HepG2 (cell line): Measurements from ENCODE around the gene ILDR2. TPM values are rescaled to one million over a fixed set of nuclear protein-coding genes. Genes with fewer than 3 reads are reported as not detected.

Experiments
- ATAC-seq: fragments of 200-7000 bp; cut with Tn5 transposase; 3 replicates; pipeline ENCODE4 v1.9.1; 2020; ENCODE audit warnings: mild to moderate bottlenecking, moderate library complexity
- BruUV-seq: library from RNA; stranded (reverse); fragments of 400-500 nt; replicated peaks from 2 replicates; lab custom pipeline; 2021; lab: Mats Ljungman, UMichigan
- CTCF ChIA-PET: fragments of 300-600 bp; formaldehyde crosslinking; extraction: SDS; loops from one replicate; lab custom pipeline; 2021; ENCODE audit warnings: low total read pairs, inconsistent platforms, low intra/inter-chr PET ratio; lab: Yijun Ruan, JAX
- POLR2A ChIA-PET: fragments of 350-600 bp; sonication (Branson Sonifier 250); formaldehyde crosslinking; loops from one replicate; lab custom pipeline; 2020; ENCODE audit warnings: antibody characterized with exemption, inconsistent platforms; lab: Yijun Ruan, JAX
- DNase-seq: peaks from one replicate; pipeline ENCODE4 v3.0.0-alpha.2; 2015; ENCODE audit warnings: low spot score
- FAIRE-seq: peaks from 3 replicates; lab custom pipeline; 2011; peaks lifted over from hg19 to GRCh38; lab: Jason Lieb, UNC
- H2AFZ ChIP-seq: one replicate; pipeline ENCODE4 v1.6.1; 2011; ENCODE audit warnings: low read length, inconsistent platforms
- H3K27ac ChIP-seq: fragments of 300-600 bp; 3 replicates; pipeline ENCODE4 v1.8.0; 2011; ENCODE audit warnings: mixed run types, mild to moderate bottlenecking, mixed read lengths, low read length, inconsistent platforms; ENCODE audit not compliant: insufficient read depth; ENCODE audit errors: extremely low read length
- H3K27me3 ChIP-seq, 2 experiments: fragments of 200-600 bp in 1 of 2; 2 replicates in 1 of 2; 3 replicates in 1 of 2; pipeline versions ENCODE4 v1.6.0 to v1.8.0; 2011; ENCODE audit warnings: low read length in 2 of 2, mild to moderate bottlenecking in 2 of 2, moderate library complexity in 2 of 2, inconsistent platforms in 1 of 2; ENCODE audit not compliant: insufficient read depth in 2 of 2, control insufficient read depth in 1 of 2
- H3K36me3 ChIP-seq, 2 experiments: fragments of 200-600 bp in 1 of 2; replicated peaks in 1 of 2; 2 replicates in 1 of 2; 3 replicates in 1 of 2; pipeline versions ENCODE4 v1.5.1 to v1.8.0; 2011; ENCODE audit warnings: low read length in 2 of 2, inconsistent platforms in 1 of 2; ENCODE audit not compliant: insufficient read depth in 2 of 2, control insufficient read depth in 1 of 2
- H3K4me1 ChIP-seq: 2 replicates; pipeline ENCODE4 v1.5.1; 2012; ENCODE audit warnings: low read length, inconsistent platforms; ENCODE audit not compliant: insufficient read depth
- H3K4me2 ChIP-seq: 2 replicates; pipeline ENCODE4 v1.6.0; 2011; ENCODE audit warnings: low read depth, low read length, inconsistent platforms
- H3K4me3 ChIP-seq, 3 experiments: fragments of 200-600 bp in 1 of 3; sonication (generic), shearing (Covaris generic) in 1 of 3; replicated peaks in 1 of 3; 2 replicates each; pipeline ENCODE4 v1.5.1; 2011 to 2016; ENCODE audit warnings: low read length in 3 of 3, inconsistent platforms in 2 of 3, low read depth in 2 of 3, mild to moderate bottlenecking in 2 of 3, control low read depth in 1 of 3, mixed read lengths in 1 of 3; ENCODE audit not compliant: insufficient read depth in 1 of 3
- H3K79me2 ChIP-seq: one replicate; pipeline ENCODE4 v1.6.1; 2011; ENCODE audit warnings: low read length, inconsistent platforms; ENCODE audit not compliant: insufficient read depth
- H3K9ac ChIP-seq: 2 replicates; pipeline ENCODE4 v1.6.0; 2011; ENCODE audit warnings: mild to moderate bottlenecking, low read depth, low read length, inconsistent platforms; ENCODE audit not compliant: insufficient read depth
- H3K9me3 ChIP-seq: 2 replicates; pipeline ENCODE4 v1.5.1; 2012; ENCODE audit warnings: mild to moderate bottlenecking, low read length
- H4K20me1 ChIP-seq: 2 replicates; pipeline ENCODE4 v1.6.0; 2011; ENCODE audit warnings: inconsistent platforms, mild to moderate bottlenecking, low read length, moderate library complexity; ENCODE audit not compliant: insufficient read depth
- KLF6 ChIP-seq: IDR thresholded peaks from 2 replicates; pipeline ENCODE4 v1.8.0; 2016; ENCODE audit warnings: missing biosample characterization, missing genetic modification reagents
- NFKB2 ChIP-seq: sonication (generic); formaldehyde crosslinking; IDR thresholded peaks from 2 replicates; pipeline ENCODE4 v1.4.0; 2020; ENCODE audit warnings: missing genetic modification reagents, borderline replicate concordance
- PRPF4 ChIP-seq: fragments of 200-400 bp; formaldehyde crosslinking; IDR thresholded peaks from 2 replicates; pipeline ENCODE4 v1.6.1; 2016; ENCODE audit warnings: low read length, low read depth; ENCODE audit not compliant: poor library complexity, severe bottlenecking
- RARG ChIP-seq: sonication (generic); formaldehyde crosslinking; IDR thresholded peaks from 2 replicates; pipeline ENCODE4 v1.4.0; 2020; ENCODE audit warnings: low read depth, mild to moderate bottlenecking, missing genetic modification reagents
- SAFB2 ChIP-seq: sonication (generic); formaldehyde crosslinking; IDR thresholded peaks from 2 replicates; pipeline ENCODE4 v1.5.1; 2020; ENCODE audit warnings: missing genetic modification reagents, low read depth, mild to moderate bottlenecking, borderline replicate concordance
- ZNF563 ChIP-seq: sonication (generic); formaldehyde crosslinking; IDR thresholded peaks from 2 replicates; pipeline ENCODE4 v1.8.0; 2022; ENCODE audit warnings: mild to moderate bottlenecking, moderate library complexity, missing genetic modification reagents
- ZNF660 ChIP-seq: sonication (generic); formaldehyde crosslinking; IDR thresholded peaks from 2 replicates; pipeline ENCODE4 v1.5.1; 2020; ENCODE audit warnings: mild to moderate bottlenecking, low read depth, missing genetic modification reagents, borderline replicate concordance
- ZZZ3 ChIP-seq: sonication (generic); formaldehyde crosslinking; IDR thresholded peaks from 2 replicates; pipeline ENCODE4 v1.4.0; 2020; ENCODE audit warnings: missing genetic modification reagents, mild to moderate bottlenecking, borderline replicate concordance
- WGBS: methylation state at CpG from one replicate; pipeline ENCODE4 v1.1.6; 2017; ENCODE audit warnings: low lambda C conversion rate; 5-methylcytosine and 5-hydroxymethylcytosine counted together
- in situ Hi-C: cut with HindIII; loops from 2 replicates; pipeline ENCODE4 v1.10.0; 2017; ENCODE audit warnings: low pct_unique_long_range_greater_than_20kb; ENCODE audit not compliant: extremely low pct_ligation_motif_present
- intact Hi-C: fragments of 100-400 bp; cut with micrococcal nuclease; formaldehyde crosslinking; loops from one replicate; pipeline ENCODE4 v1.10.0; 2022; ENCODE audit not compliant: unreplicated experiment
- polyA plus RNA-seq, 8 experiments: library from polyadenylated mRNA; depleted of rRNA in 3 of 8; stranded (reverse) in 7 of 8; unstranded in 1 of 8; fragments of >200 nt; fragmentation: Illumina TruSeq in 4 of 8; extraction: Trizol in 4 of 8; gene quantifications; 2 replicates each; pipeline versions ENCODE4 v1.2.1 to v1.2.3, GENCODE V29; 2011 to 2016; ENCODE audit warnings: low read depth in 4 of 8, missing spikeins in 1 of 8, mixed read lengths in 1 of 8; ENCODE audit not compliant: insufficient read depth in 1 of 8
- total RNA-seq, 5 experiments: library from RNA; depleted of rRNA; stranded (reverse); fragments of >200 nt; fragmentation: Illumina TruSeq; extraction: Trizol; gene quantifications; 2 replicates each; pipeline ENCODE4 v1.2.3, GENCODE V29; 2016; ENCODE audit warnings: low read depth in 1 of 5
- TF ChIP-seq, protein P1 (sequence below): sonication (generic); formaldehyde crosslinking; IDR thresholded peaks from 2 replicates; pipeline ENCODE4 v1.5.0; 2020; ENCODE audit warnings: missing genetic modification reagents
- TF ChIP-seq, protein P2 (sequence below): sonication (generic); formaldehyde crosslinking; IDR thresholded peaks from 2 replicates; pipeline ENCODE4 v1.5.0; 2020; ENCODE audit warnings: missing genetic modification reagents

ILDR2 gene
- total and polyA plus RNA-seq, 2 of the 13 experiments (the other 11 are each of a cell fraction or from before 2014, with no cell fraction given) = 0.04 TPM; not detected in 1

DNA sequence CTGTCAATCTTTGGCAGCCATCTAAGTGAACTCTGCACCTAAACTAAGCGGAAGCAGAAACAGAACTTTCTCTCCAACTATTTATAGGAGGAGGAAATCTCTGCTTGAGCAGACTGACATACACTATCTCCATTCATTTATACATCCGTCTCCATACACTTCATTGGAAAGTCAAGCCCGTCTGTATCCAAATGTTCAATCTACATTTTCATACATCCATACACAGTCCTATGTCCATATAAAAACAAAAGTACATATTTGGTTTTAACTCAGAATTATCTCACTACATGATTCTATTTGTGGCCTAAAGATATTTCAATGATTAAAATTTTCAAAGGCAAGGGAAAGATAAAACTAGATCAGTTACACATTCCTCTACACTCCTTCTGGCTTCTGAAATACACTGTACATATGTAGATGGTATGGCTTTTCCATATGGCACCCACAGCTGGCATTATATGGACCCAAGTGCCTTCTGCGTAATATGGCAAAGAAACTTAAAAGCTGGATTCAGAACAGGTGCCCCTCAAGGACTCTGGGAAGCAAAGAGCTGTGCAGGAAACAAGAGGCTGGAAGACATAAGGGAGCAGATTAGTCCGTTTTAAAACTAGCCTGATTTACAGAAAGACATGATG lies 35.5 kb downstream of the ILDR2 start (continued):
- TF ChIP-seq, protein P1, sequence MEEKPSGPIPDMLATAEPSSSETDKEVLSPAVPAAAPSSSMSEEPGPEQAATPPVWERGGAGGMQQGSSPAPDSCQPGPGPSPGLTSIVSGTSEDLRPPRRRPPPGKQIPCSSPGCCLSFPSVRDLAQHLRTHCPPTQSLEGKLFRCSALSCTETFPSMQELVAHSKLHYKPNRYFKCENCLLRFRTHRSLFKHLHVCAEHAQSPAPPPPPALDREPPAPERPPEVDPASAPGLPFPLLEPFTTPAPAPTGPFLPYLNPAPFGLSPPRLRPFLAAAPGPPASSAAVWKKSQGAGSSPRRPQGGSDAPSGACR (CRISPR knock-in tag) = no peak

DNA sequence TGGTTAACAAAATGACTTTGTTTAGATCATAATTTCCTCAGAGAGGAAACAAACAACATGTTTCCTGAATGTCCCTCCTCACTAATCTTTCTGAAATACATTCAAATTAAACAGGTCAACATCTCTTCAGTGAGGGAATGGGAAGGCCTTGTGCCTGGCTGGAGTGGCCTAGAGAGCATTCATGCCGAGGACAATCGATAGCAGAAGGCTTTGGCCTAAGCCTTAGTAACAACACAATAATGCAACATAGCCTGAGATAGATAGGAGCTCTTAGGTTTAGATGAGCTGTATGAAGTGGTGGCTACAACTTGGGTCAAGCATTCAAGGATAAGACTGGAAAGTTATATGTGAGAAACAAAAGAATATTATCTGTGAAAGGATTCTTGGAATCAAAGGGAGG lies 37.4 kb downstream of the ILDR2 start:
- POLR2A ChIA-PET = no interaction called here
- FAIRE-seq (no peak), DNase-seq (no peak), ATAC-seq (no peak)
- Histone ChIP-seq H2AFZ (no peak overlapping the region), H3K27ac (no peak overlapping the region), H3K9ac (no peak overlapping the region), H3K9me3 (no peaks in the 10 kb centered on the region), H3K27me3 (peaks cover 2 to 14% of the 10 kb centered on the region in 2 experiments; a peak in 3 of 5 replicates), H4K20me1 (no peaks in the 10 kb centered on the region), H3K79me2 (no peaks in the 10 kb centered on the region), H3K4me2 (no peak overlapping the region), H3K4me3 (no peak overlapping the region), H3K36me3 (no peaks in the 10 kb centered on the region), H3K4me1 (no peaks in the 10 kb centered on the region)
- intact Hi-C loops = no loop called here
- in situ Hi-C loops = no loop called here
- TF ChIP-seq PRPF4 (no peak), RARG (no peak), KLF6 (CRISPR knock-in tag) (no peak), NFKB2 (CRISPR knock-in tag) (no peak), ZNF563 (CRISPR knock-in tag) (no peak), ZNF660 (CRISPR knock-in tag) (no peak), SAFB2 (CRISPR knock-in tag) (no peak), ZZZ3 (CRISPR knock-in tag) (no peak)
- TF ChIP-seq, protein P2, sequence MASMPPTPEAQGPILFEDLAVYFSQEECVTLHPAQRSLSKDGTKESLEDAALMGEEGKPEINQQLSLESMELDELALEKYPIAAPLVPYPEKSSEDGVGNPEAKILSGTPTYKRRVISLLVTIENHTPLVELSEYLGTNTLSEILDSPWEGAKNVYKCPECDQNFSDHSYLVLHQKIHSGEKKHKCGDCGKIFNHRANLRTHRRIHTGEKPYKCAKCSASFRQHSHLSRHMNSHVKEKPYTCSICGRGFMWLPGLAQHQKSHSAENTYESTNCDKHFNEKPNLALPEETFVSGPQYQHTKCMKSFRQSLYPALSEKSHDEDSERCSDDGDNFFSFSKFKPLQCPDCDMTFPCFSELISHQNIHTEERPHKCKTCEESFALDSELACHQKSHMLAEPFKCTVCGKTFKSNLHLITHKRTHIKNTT (CRISPR knock-in tag) = no peak
- BruUV-seq = no TSS peak
- 0% methylated on average over 2 of the region's 2 CpGs for WGBS
- CTCF ChIA-PET = no interaction called here
